Left colon (tissue), 2 donors: ENCODE measurements around the gene PHF14. TPM values are rescaled to one million over a fixed set of nuclear protein-coding genes. Genes with fewer than 3 reads are reported as not detected.

ENCODE experiments used
- ATAC-seq: fragments of 200-7000 bp; cut with Tn5 transposase; one replicate; pipeline ENCODE4 v1.9.1; 2020; ENCODE audit warnings: mild to moderate bottlenecking, moderate library complexity
- DNase-seq, 2 donors: peaks; one replicate each; pipeline ENCODE4 v3.0.0-alpha.2; 2020
- intact Hi-C, 2 donors: fragments of 100-400 bp; cut with DNase I in 1 of 2; cut with micrococcal nuclease in 1 of 2; formaldehyde crosslinking; loops; one replicate each; pipeline versions ENCODE4 v1.11.2 to v1.14.0; 2022; cut with DNase I, micrococcal nuclease
- total RNA-seq, 2 donors: library from RNA; stranded (reverse); fragmentation: NEBNext Ultra II Directional; extraction: Animal tissue kit (Norgen Biotek cat#: 25700); gene quantifications; one replicate each; pipeline ENCODE4 v1.2.1, GENCODE V29; 2021
- donor health status: DM: no; HTN: no; CAD: no.
- donor health status: DM: yes; HTN: yes; CAD: no.

Gene PHF14
- total RNA-seq, 2 donors from 2014 or later: 26.4 to 30.9 TPM

DNA sequence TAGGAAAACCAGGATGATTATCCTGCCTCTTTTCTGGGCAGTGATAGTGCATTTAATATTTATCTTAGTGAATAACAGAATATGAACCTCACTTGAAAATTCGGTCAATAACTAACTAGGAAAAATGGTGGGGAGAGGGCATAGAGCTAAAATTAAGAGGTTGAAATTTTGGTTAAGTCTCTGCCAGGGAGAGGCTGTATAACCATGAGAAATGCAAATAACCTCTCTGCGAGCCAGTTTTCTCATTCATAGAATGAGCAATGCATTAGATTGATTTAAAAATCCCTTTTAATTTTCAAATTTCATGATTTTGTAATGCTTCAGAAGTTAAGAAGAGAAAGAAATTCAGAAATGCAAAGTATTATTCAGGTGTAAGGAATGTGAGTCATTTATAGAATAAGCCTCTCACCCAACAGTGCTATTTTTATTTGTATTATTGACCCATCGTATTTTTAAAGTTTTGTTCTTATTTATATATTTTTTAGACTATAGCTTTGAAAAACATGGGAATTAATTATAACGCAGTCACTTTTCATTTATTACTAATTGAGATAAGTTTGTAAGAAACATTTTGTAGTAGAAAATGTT is 104.7 kb downstream of the PHF14 start:
- intact Hi-C loops: no loop called here
- ATAC-seq (no peak), DNase-seq (no peak)

DNA sequence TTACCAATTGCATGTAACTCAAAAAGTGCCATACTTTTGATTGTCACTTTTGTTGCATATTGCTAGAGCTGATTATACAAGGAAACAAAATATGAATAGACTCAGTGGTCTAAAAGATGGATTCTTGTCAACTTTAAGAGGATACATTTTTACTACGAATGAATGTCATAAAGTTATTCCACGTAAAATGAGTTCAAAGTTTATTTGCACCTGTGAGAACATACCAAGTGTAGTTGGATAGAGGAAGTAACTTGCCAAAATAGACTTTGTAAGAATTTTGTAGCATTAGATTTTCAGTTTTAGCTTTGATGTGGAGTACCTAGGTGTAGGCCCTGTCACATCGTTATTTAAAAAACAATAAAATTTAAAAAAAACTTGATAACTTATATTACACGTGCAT is 106.2 kb downstream of the PHF14 start:
- no peak for DNase-seq
- intact Hi-C loops: no loop called here

DNA sequence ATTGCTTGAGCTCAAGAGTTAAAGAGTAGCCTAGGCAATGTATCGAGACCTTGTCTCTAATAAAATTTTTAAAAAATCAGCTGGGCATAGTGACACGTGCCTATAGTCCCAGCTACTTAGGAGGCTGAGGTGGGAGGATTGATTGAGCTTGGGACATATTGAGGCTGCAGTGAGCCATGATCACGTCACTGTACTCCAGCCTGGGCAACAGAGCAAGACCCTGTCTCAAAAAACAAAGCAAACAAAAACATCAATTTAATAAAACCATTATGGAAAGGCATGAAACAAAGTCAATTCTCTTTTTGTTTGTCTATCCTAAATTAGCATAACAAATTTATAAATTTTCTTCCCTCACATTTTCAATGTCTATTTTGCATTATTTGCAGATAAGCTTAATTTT is 108.4 kb downstream of the PHF14 start:
- ATAC-seq (no peak), DNase-seq (no peak)
- intact Hi-C loops: no loop called here

More for the DNA sequence above, 106.2 kb downstream of the PHF14 start:
- peak; percentile 95 for ATAC-seq

DNA sequence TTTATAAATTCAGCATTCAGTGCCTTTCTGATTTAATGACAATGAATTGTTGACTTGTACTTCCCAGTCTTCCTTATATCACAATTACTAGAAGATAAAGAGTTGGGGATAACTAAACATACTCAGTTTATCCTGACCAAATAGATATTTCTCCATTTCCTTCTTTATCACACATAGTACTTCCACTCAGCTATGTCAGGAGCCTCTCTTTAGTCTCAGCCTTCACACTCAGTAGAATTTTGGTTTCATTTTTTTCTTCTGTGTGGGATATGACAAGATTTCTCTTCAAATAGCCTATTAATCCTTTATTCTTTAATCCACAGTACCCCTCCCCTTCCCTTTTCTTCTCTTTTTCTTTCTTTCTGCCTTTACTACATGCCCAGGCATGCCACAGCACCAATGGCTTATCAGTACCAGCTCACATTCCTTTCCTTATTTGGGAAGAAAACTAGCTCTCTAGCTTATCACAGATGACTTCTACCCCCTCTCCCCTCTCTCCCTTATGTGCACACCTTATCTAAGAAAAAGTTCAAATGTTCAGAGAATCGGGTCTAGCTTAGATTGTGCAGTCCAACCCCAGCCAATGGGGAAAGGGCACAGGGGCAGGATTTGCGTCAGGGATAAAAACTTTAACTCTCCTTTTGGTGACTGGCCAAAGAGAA is 109.0 kb downstream of the PHF14 start:
- ATAC-seq (no peak), DNase-seq (no peak)
- intact Hi-C loops: no loop called here

DNA sequence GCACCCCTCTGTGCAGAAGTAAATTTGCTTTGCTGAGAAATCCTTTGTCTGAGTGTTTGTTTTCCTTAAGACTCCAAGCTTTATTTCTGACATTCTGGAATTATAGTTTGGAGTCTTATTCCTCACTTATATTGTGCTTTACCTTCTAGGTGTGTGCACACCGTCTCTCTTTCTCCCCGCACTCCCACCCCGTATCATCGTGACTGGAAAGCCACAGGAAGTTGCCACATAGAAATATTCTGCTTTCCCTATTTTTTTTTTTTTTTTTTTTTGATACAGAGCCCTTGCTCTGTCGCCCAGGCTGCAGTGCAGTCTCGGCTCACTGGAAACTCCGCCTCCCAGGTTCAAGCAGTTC is 109.5 kb downstream of the PHF14 start:
- DNase-seq (no peak), ATAC-seq (no peak)
- intact Hi-C loops: no loop called here

DNA sequence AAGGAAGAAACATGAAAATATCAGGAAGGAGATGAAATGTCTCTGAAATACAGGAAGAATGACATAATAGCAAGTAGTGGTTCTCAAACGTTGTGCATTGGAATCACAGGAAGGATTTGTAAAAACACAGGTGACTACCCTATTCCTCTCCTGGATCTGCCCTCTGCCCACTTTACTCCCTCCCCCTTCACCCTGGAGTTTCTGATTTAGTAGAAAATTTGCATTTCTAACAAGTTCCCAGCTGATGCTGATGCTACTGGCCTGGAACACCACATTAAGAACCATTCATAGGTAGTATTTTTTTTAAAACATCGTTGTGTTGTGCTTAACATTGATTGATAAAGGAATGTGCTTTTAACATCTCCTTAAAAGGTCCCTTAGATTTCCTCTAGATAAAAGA is 130.9 kb downstream of the PHF14 start:
- ATAC-seq: no peak
- intact Hi-C loops: no loop called here

DNA sequence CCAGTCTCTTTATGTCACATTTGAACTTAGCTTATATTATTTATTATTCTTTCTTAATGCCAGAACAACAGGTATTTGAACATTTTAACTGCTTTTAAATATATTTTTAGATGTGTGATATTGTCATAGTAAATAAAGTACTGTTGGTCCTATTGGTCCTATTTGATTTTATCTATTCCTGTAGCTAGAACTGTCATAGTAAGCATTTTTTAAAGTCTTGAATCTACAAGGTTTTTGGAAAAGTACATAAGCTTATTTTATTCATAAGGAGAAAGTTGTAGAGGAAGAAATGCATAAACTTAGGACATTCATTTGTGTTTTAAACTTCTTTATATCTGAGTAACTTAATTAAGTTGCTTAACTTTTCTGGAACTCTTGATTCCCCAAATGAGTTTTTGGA is 136.0 kb downstream of the PHF14 start:
- intact Hi-C loops: no loop called here
- no peak for ATAC-seq

More for the DNA sequence above, 130.9 kb downstream of the PHF14 start:
- no peak for DNase-seq

DNA sequence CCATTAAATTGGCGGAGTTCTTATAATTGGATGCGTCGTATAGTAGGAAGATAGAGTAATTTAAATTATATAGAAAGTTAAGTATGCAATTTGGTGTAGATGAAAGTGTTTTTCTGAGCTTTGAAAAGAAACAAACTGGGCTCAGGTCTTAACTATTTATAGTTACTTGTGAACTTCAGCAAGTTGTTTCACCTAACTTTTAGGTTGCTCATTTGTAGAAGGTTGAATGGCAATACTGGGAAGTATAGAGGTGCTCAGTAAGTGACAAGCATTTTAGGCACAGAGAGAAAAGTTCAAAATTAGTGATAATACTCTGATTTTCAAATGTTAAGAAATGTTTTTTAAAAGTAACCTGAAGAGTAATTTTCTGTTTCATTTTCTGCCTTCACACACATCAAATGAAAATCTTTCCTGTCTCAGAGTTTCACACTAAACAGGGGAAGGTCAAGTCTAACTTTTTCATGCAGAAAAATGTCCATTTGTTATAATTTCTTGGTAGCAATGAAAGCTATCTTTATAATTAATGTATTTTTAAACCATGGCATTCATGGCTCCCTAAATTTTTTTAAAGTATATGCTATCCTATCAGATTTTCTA is 146.5 kb downstream of the PHF14 start:
- intact Hi-C loops: no loop called here
- DNase-seq (no peak), ATAC-seq (no peak)

More for the DNA sequence above, 136.0 kb downstream of the PHF14 start:
- DNase-seq: no peak

DNA sequence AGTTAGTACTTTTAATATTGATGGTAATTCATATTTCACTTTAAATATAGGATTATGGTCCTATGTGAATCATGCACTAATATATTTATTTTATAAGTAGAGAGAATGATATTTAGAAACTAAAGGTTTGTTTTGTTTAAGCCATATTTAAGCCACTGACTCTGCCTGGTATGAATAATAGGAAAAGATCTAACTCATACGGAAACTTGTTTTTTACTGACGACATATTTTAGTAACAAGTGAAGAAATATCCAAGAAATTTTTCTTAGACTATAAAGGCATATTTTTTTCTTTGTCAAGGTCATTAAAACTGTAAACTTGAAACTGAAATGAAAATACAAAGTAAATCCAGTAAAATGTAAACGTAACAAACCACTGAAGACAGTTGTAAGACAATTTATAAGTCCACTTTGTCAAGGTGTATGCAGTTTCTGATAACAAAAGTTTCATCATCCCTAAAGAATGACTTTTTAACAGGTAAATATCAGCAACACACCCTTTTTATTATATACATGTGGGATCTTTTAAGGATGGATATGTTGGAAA is 147.1 kb downstream of the PHF14 start:
- no peak for ATAC-seq
- intact Hi-C loops: no loop called here
- DNase-seq: no peak

DNA sequence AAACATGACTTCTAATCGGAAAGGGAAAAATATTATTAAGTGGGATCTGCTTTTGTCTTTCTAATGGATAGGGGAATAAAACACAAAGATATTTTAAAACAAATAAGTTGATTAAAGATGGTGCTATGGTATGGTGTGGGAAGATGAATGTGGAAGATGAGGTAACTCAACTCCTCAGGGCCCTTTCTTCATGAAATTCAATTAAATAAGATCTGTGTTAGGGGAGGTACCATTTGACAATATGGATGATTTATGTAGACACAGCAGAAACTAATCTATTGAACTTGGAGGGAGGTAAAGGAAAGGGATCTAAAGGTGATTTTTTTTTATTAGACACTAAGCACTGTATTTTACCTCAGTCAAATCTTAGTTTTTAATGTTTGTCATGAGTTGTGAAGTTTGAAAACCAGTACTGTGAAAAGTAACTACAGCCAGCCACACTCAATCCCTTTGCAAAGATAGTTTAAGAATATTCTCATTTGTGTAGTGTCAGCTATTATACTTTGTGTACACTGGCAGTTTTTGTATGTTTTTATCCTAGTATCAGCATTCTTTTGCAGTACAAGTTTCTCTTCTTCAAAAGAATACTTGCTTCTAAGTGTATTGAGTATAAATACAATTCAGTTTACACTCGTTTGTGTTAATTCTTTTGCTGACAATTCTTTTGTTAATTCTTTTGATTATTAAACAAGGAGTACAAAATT is 151.3 kb downstream of the PHF14 start:
- DNase-seq (no peak), ATAC-seq (no peak)
- intact Hi-C loops: no loop called here

DNA sequence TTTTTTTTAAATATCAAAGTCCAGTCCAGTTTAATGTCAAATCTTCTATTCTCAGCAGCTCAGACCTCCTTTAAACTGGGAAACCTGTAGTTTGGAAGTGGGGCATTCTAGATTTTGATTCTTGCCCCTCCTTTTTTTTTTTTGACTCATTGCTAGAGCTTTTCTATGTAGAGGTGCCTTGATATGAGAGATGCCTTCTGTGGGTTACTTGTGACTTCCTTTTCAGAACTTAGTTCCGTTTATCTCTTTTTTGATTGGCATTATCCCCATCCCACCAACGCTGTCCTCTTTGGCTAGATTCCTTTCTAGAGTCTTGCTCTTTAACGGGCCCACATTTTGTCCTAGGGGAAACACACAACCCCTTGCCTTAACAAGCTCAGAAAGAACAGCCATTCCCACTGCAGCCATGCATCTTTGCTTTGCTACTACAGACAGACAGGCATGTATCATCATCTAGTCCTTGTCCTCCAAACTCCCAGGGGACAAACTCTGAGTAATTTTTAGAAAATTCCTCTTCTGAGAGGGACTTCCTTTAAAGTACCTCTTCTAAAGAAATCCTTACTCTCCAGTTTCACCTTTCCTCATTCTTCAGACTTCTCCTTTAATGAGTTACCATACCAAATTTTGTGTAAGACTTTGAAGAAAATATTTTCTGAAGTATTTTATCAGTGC is 153.6 kb downstream of the PHF14 start:
- intact Hi-C loops: no loop called here
- DNase-seq (no peak), ATAC-seq (no peak)

DNA sequence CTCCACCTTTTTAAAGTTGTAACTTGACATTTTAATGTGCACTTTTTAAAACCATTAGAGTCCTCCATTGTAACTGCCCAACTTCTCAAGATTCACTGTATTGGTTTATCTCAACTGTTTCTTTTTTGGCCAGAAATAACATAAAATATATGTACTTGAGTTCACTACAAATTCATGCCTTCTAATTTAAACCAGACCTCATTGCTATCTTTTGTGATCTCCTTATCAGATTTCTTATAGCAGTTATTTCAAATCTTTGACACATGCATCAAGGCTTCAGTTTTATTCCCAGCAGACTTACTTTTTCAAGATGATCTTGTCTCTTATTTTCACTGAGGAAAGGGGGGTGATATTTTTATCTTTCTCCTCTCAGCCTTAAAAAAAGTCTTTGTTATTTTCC is 154.3 kb downstream of the PHF14 start:
- intact Hi-C loops: no loop called here
- ATAC-seq (no peak), DNase-seq (no peak)

DNA sequence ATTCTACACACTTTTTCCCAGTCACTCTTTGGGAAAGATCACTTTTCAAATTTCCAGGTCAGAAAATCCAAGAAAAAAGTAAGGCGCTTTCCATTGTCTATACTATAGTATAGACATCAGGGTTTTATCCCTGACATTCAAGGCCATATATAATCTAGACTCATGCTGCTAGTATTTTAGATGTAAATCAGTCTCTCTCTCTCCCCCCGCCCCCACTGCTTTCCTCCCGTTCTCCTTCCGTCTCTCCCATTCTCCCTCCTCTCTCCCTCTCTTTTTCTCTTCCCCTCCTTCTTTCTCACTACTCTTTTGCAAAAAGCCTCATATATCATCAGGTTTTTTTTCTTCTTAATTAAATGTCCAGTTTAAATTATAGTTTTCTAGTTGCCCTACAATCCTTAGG is 154.8 kb downstream of the PHF14 start:
- DNase-seq (no peak), ATAC-seq (no peak)
- intact Hi-C loops: no loop called here

DNA sequence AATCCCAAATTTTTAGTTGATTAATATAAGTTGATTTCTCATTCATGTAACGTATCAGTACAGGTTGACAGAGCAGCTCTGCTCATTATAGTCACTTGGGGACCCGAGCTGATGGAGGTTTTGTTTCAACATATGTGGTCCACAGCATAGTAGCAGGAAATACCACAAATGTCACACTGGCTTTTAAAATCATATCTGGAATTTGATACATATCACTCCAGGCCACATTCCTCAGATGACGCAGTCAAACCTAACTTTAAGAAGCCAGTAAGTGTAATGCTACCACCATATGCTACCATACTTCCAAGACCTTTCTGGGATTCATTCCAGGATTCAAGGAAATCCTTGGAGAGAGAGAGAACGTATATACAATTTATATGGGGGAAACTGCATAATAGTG is 156.3 kb downstream of the PHF14 start:
- DNase-seq (no peak), ATAC-seq (no peak)
- intact Hi-C loops: no loop called here

DNA sequence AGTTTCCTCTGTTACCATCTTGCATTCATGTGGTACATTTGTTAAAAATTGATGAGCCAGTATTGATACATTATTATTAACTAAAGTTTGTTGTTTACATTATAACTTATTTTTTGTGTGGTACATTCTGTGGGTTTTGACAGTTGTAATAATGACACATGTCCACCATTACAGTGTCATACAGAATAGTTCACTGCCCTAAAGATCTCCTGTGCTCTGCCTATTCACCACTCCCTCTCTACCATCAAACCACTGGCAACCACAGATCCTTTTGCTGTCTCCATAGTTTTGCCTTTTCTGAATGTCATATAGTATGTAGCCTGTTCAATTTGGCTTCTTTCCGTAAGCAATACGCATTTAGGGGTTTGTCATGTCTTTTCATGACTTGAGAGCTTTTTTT is 156.9 kb downstream of the PHF14 start:
- intact Hi-C loops: no loop called here
- no peak for DNase-seq
- no peak for ATAC-seq

DNA sequence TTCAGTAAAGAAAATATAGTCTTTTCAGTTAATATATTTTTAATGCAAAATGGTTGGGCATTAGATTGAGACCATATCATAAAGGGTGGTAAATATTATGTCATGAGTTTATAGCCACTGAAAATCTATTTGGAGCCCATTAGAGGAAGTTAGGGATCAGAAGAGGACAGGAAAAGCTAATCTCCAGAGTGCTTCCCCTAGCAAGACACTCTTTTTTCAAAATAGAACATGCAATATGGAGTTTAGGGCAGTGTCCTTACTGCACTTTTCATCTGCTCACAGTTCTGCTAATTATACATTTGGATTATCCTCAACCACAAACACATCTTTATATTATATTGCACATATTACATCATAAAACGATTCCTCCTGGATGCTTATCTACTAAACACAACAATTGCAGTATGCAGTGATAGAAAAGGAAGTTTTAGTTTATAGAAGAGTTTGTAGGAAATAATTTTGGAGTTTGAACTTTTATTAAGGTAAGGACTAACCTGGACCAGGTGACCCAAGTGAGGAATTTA is 159.8 kb downstream of the PHF14 start:
- ATAC-seq: peak; percentile 92
- DNase-seq: no peak
- intact Hi-C loops: no loop called here

DNA sequence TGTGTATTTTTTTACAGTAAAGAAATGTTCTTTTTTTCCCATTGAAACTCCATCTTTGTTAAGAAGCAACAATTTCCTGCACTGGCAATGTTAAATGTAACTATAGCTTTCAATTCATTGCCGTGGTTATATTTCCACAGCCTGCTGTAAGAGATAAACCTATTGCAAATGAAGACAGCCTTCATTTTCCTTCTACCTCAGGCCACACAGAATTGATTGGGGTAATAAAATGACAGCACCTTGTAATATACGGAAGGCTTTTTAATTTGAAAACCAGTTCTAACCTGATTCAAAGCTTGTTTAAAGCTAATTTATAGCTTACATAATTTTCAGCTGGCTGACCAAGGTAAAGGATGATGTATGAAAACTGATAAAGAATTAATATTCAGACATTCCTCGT is 161.9 kb downstream of the PHF14 start:
- peak; percentile 66 for ATAC-seq
- intact Hi-C loops: no loop called here
- no peak for DNase-seq

DNA sequence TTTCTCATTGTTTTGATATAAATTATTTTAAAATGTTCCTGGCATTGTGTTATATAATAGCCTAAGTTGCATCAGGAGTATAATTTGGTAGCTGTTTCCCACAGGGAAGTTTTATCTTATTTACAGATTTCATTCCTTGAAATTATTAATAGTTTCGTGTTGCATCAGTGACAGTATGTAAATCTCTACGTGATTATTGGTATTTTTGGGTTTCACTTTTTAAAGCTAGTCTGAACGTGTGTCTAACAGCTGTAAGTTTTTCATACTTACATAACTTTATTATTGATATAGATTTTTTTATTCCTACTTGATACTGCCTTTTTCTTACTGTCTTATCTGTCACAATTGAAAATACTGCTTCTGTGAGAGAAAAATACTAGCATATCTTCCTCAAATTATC is 167.9 kb downstream of the PHF14 start:
- DNase-seq: no peak
- no peak for ATAC-seq
- intact Hi-C loops: no loop called here

DNA sequence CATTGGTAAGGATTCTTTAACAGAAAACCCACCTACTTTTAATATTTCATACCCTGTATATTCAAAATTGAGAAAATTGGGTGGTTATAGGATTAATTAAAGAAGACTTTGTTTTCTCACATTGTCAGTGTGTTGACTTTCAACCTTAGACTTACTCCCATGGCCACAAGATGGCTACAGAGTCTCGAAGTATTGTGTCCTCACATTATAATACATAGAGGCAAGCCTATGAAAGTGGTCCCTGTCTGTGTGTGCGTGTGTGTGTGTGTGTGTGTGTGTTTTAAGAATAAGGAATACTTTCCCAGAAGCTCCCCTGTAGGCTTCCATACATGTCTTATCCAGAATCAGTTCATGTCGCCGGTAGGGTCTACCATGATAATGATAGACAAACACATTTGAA is 180.0 kb downstream of the PHF14 start:
- DNase-seq: no peak
- intact Hi-C loops: no loop called here
- no peak for ATAC-seq
